Measurements from ENCODE around the gene RGS13. TPM values are rescaled to one million over a fixed set of nuclear protein-coding genes. Genes with fewer than 3 reads are reported as not detected.
A peak's percentile ranks its signal among the peaks of the same experiment; 100 is the strongest.

RGS13 gene
- total and polyA plus RNA-seq, 2 donors (not counting 3 experiments of a cell fraction or from before 2014, with no cell fraction given), result not detected

- H4K20me1 ChIP-seq (replicated peaks; ENCODE audit: control insufficient read depth, extremely low read depth, insufficient read depth, low read length), result no peaks in the 10 kb centered on the region
- no peak overlapping the region for H3K4me3 ChIP-seq (replicated peaks in 1 of 3; ENCODE audit: insufficient read depth in 1 of 3, low read depth in 1 of 3, low read length in 3 of 3)
- no peak overlapping the region for H3K4me2 ChIP-seq (ENCODE audit: insufficient read depth, low read length)
- CTCF ChIA-PET, result interaction anchor here (0.8 to 7.9 kb wide), 20 partner anchors 9 to 422 kb away, joined by 3 to 283 read pairs (median 4); no protein-coding TSS in a partner anchor
- no peaks in the 10 kb centered on the region for H3K9me3 ChIP-seq (replicated peaks; ENCODE audit: control insufficient read depth, insufficient read depth, low read length)
- H3K36me3 ChIP-seq (ENCODE audit: control insufficient read depth in 2 of 2, extremely low read depth in 1 of 2, insufficient read depth in 2 of 2, low read length in 2 of 2), result no peaks in the 10 kb centered on the region
- H2AFZ ChIP-seq (ENCODE audit: low read depth, low read length), result no peak overlapping the region
- FAIRE-seq (no peak), DNase-seq (ENCODE audit: low read depth, low spot score) (peak; percentile 43)
- dilution Hi-C loops (cut with MboI; ENCODE audit: extremely low pct_ligation_motif_present, low sequenced_read_pairs), result no loop called here
- no peaks in the 10 kb centered on the region for H3K4me1 ChIP-seq (ENCODE audit: control insufficient read depth, extremely low read depth, insufficient read depth, low read length)
- intact Hi-C loops (cut with micrococcal nuclease), result loop anchor here (1.0 to 2.0 kb wide), 4 partner anchors 104 to 408 kb away; no protein-coding TSS in a partner anchor
- no peak overlapping the region for H3K9ac ChIP-seq (replicated peaks; ENCODE audit: extremely low read depth, insufficient read depth, low read length)
- no TSS peak for BruUV-seq (replicated peaks)
- no peak for TF ChIP-seq POLR2AphosphoS5 (IDR thresholded peaks at IDR 0.05; ENCODE audit: insufficient read depth, low read depth, low read length)
- TF ChIP-seq CTCF (IDR thresholded peaks at IDR 0.05; ENCODE audit: extremely low read depth in 1 of 2, insufficient read depth in 1 of 2, low read depth in 1 of 2, low read length in 2 of 2), result peak; percentile 15 to 29
- no peak for TF ChIP-seq FOS (IDR thresholded peaks at IDR 0.05; ENCODE audit: borderline replicate concordance, insufficient read depth, low read length)
- TF ChIP-seq MYC (IDR thresholded peaks at IDR 0.05; ENCODE audit: low read depth, low read length), result no peak
- H3K27me3 ChIP-seq (ENCODE audit: control insufficient read depth in 2 of 2, insufficient read depth in 2 of 2, low read length in 2 of 2), result no peaks in the 10 kb centered on the region
- H3K27ac ChIP-seq (ENCODE audit: insufficient read depth, low read depth, low read length), result no peak overlapping the region
- H3K9me1 ChIP-seq (replicated peaks; ENCODE audit: control insufficient read depth, extremely low read depth, insufficient read depth, low read length), result no peaks in the 10 kb centered on the region
- H3K79me2 ChIP-seq (ENCODE audit: control insufficient read depth, insufficient read depth, low read length), result no peaks in the 10 kb centered on the region
- POLR2A ChIA-PET, result no interaction called here
Observed at GRCh38 chr1:192610112-192610889, 25.6 kb upstream of the RGS13 start.

All from endothelial cell of umbilical vein (primary cell).